Measurements from ENCODE around the gene FCHO1.
A peak's percentile ranks its signal among the peaks of the same experiment; 100 is the strongest.

The FCHO1 gene

GRCh38 chr19:17812099-17812498 lies 60.8 kb downstream of the FCHO1 start:
- no peak for ATAC-seq
- H3K4me3 Mint-ChIP-seq: no peak overlapping the region
- H3K27ac Mint-ChIP-seq: no peak overlapping the region
- no peaks in the 10 kb centered on the region for H3K9me3 Mint-ChIP-seq
- H3K27me3 Mint-ChIP-seq: no peaks in the 10 kb centered on the region
- peaks cover 19% of the 10 kb centered on the region for H3K4me1 Mint-ChIP-seq
- no peak for DNase-seq

- Mint-ChIP-seq H3K4me3 (no peak overlapping the region), H3K27ac (no peak overlapping the region), H3K27me3 (no peaks in the 10 kb centered on the region), H3K9me3 (no peaks in the 10 kb centered on the region), H3K4me1 (peaks cover 5% of the 10 kb centered on the region)
- ATAC-seq (no peak), DNase-seq (no peak)
Measured at GRCh38 chr19:17817668-17818363, 66.5 kb downstream of the FCHO1 start.

GRCh38 chr19:17821190-17821589 lies 69.9 kb downstream of the FCHO1 start, which contains the start of gene INSL3:
Gene INSL3, minus strand, starts transcription at chr19:17821519. Its CDS starts 13 bp downstream, at chr19:17821506.
- peak within 1 kb of the TSS in 1 of 2 donors; percentile 19 for H3K27ac Mint-ChIP-seq
- peak; percentile 53 for ATAC-seq
- no peaks in the 10 kb centered on the region for H3K9me3 Mint-ChIP-seq
- H3K4me3 Mint-ChIP-seq: no peak within 1 kb of the TSS
- no peaks in the 10 kb centered on the region for H3K4me1 Mint-ChIP-seq
- no peaks in the 10 kb centered on the region for H3K27me3 Mint-ChIP-seq
- DNase-seq: no peak

- Mint-ChIP-seq H3K27me3 (no peaks in the 10 kb centered on the region), H3K9me3 (no peaks in the 10 kb centered on the region), H3K4me3 (no peak overlapping the region), H3K27ac (no peak overlapping the region), H3K4me1 (peaks cover 6% of the 10 kb centered on the region)
- ATAC-seq: peak; percentile 29
- DNase-seq: no peak
Measured at GRCh38 chr19:17824339-17824738, 73.1 kb downstream of the FCHO1 start.

- Mint-ChIP-seq H3K4me1 (peaks cover 11% of the 10 kb centered on the region), H3K9me3 (no peaks in the 10 kb centered on the region), H3K4me3 (no peak overlapping the region), H3K27me3 (no peaks in the 10 kb centered on the region), H3K27ac (no peak overlapping the region)
- DNase-seq (no peak), ATAC-seq (no peak)
Measured at GRCh38 chr19:17826508-17827056, 75.3 kb downstream of the FCHO1 start.

- Mint-ChIP-seq H3K27ac (peak overlapping the region in 1 of 2 donors; percentile 45), H3K9me3 (no peaks in the 10 kb centered on the region), H3K4me1 (peaks cover 11% of the 10 kb centered on the region), H3K27me3 (no peaks in the 10 kb centered on the region), H3K4me3 (no peak overlapping the region)
- DNase-seq (no peak), ATAC-seq (no peak)
Measured at GRCh38 chr19:17829855-17830566, 78.7 kb downstream of the FCHO1 start.

GRCh38 chr19:17830567-17831418 lies 79.5 kb downstream of the FCHO1 start:
- H3K27ac Mint-ChIP-seq: peak overlapping the region in 1 of 2 donors; percentile 45
- DNase-seq (peak; percentile 43 to 53), ATAC-seq (peak; percentile 63)
- no peaks in the 10 kb centered on the region for H3K27me3 Mint-ChIP-seq
- H3K4me1 Mint-ChIP-seq: peaks cover 17% of the 10 kb centered on the region
- H3K9me3 Mint-ChIP-seq: no peaks in the 10 kb centered on the region
- H3K4me3 Mint-ChIP-seq: no peak overlapping the region

- ATAC-seq (no peak), DNase-seq (no peak)
- H3K4me3 Mint-ChIP-seq: no peak overlapping the region
- H3K9me3 Mint-ChIP-seq: no peaks in the 10 kb centered on the region
- no peaks in the 10 kb centered on the region for H3K27me3 Mint-ChIP-seq
- H3K4me1 Mint-ChIP-seq: peaks cover 24% of the 10 kb centered on the region
- no peak overlapping the region for H3K27ac Mint-ChIP-seq
Measured at GRCh38 chr19:17831419-17831888, 80.2 kb downstream of the FCHO1 start.

- no peaks in the 10 kb centered on the region for H3K9me3 Mint-ChIP-seq
- H3K4me3 Mint-ChIP-seq: no peak overlapping the region
- no peak overlapping the region for H3K27ac Mint-ChIP-seq
- no peaks in the 10 kb centered on the region for H3K27me3 Mint-ChIP-seq
- no peak for ATAC-seq
- peaks cover 28% of the 10 kb centered on the region for H3K4me1 Mint-ChIP-seq
- DNase-seq: no peak
Measured at GRCh38 chr19:17832443-17833208, 81.3 kb downstream of the FCHO1 start.

GRCh38 chr19:17834350-17835181 lies 83.3 kb downstream of the FCHO1 start:
- ATAC-seq: peak; percentile 35
- no peaks in the 10 kb centered on the region for H3K9me3 Mint-ChIP-seq
- no peak overlapping the region for H3K4me3 Mint-ChIP-seq
- peak overlapping the region; percentile 40 to 75 for H3K27ac Mint-ChIP-seq
- DNase-seq: no peak
- peaks cover 27% of the 10 kb centered on the region for H3K4me1 Mint-ChIP-seq
- no peaks in the 10 kb centered on the region for H3K27me3 Mint-ChIP-seq

- Mint-ChIP-seq H3K27me3 (no peaks in the 10 kb centered on the region), H3K4me1 (peaks cover 29% of the 10 kb centered on the region), H3K9me3 (no peaks in the 10 kb centered on the region), H3K4me3 (no peak overlapping the region), H3K27ac (peak overlapping the region; percentile 13 to 75)
- ATAC-seq (no peak), DNase-seq (no peak)
Measured at GRCh38 chr19:17835182-17836006, 84.1 kb downstream of the FCHO1 start.

- no peaks in the 10 kb centered on the region for H3K27me3 Mint-ChIP-seq
- H3K4me1 Mint-ChIP-seq: peaks cover 27% of the 10 kb centered on the region
- H3K27ac Mint-ChIP-seq: peak overlapping the region in 1 of 2 donors; percentile 56
- DNase-seq (no peak), ATAC-seq (no peak)
- H3K9me3 Mint-ChIP-seq: no peaks in the 10 kb centered on the region
- H3K4me3 Mint-ChIP-seq: no peak overlapping the region
Measured at GRCh38 chr19:17836530-17836929, 85.3 kb downstream of the FCHO1 start.

- Mint-ChIP-seq H3K27ac (peak overlapping the region in 1 of 2 donors; percentile 30), H3K4me3 (no peak overlapping the region), H3K9me3 (no peaks in the 10 kb centered on the region), H3K27me3 (no peaks in the 10 kb centered on the region), H3K4me1 (peaks cover 27% of the 10 kb centered on the region)
- DNase-seq (no peak), ATAC-seq (no peak)
Measured at GRCh38 chr19:17837972-17838371, 86.7 kb downstream of the FCHO1 start.

Measured in stimulated activated naive CD8-positive, alpha-beta T cell treated with anti-CD3 and anti-CD28 coated beads, Interleukin-15, amount 100 ng/mL, for 72 hours (primary cell).